Suprapubic skin (tissue), 4 donors: ENCODE measurements around the gene SLC9A9. TPM values are rescaled to one million over a fixed set of nuclear protein-coding genes. Genes with fewer than 3 reads are reported as not detected.
A peak's percentile ranks its signal among the peaks of the same experiment; 100 is the strongest.

Experiments
- DNase-seq, 2 donors: peaks; one replicate each; pipeline ENCODE4 v3.0.0-alpha.2; 2019; ENCODE audit warnings: low spot score in 2 of 2
- H3K27ac ChIP-seq: fragments of 200-600 bp; sonication (generic); one replicate; pipeline ENCODE4 v1.5.1; 2019
- H3K27me3 ChIP-seq: fragments of 200-600 bp; sonication (generic); one replicate; pipeline ENCODE4 v1.5.1; 2019
- H3K36me3 ChIP-seq: fragments of 200-600 bp; sonication (generic); one replicate; pipeline ENCODE4 v1.5.1; 2019
- H3K4me1 ChIP-seq: fragments of 200-600 bp; sonication (generic); one replicate; pipeline ENCODE4 v1.5.1; 2019
- H3K4me3 ChIP-seq: fragments of 200-600 bp; sonication (generic); one replicate; pipeline ENCODE4 v1.5.1; 2019; ENCODE audit warnings: mild to moderate bottlenecking
- H3K9me3 ChIP-seq: fragments of 200-600 bp; sonication (generic); one replicate; pipeline ENCODE4 v1.5.1; 2019
- EP300 ChIP-seq: sonication (generic); formaldehyde crosslinking; IDR thresholded peaks from one replicate; pipeline ENCODE4 v1.6.1; 2017; ENCODE audit warnings: antibody characterized with exemption
- POLR2A ChIP-seq, 2 donors: fragments of 450-650 bp; IDR thresholded peaks; one replicate each; pipeline ENCODE4 v1.6.1; 2017; ENCODE audit warnings: antibody characterized with exemption in 2 of 2, mild to moderate bottlenecking in 2 of 2, moderate library complexity in 2 of 2
- POLR2AphosphoS5 ChIP-seq, 3 donors: sonication (generic); formaldehyde crosslinking; IDR thresholded peaks; one replicate each; pipeline ENCODE4 v1.6.1; 2017; ENCODE audit warnings: antibody characterized with exemption in 3 of 3
- WGBS: methylation state at CpG from one replicate; pipeline ENCODE4 v1.1.5; 2018; 5-methylcytosine and 5-hydroxymethylcytosine counted together
- total RNA-seq, 4 donors: library from RNA; depleted of rRNA; stranded (reverse); fragments of >200 nt; gene quantifications; one replicate each; pipeline ENCODE4 v1.1.0, GENCODE V29; 2016
- TF ChIP-seq, protein P1 (sequence below), 2 donors: fragments of 200-600 bp in 1 of 2; fragments of 450-650 bp in 1 of 2; sonication (generic) in 1 of 2; IDR thresholded peaks; one replicate each; pipeline ENCODE4 v1.5.1; 2016 to 2019; ENCODE audit warnings: antibody characterized with exemption in 2 of 2, mild to moderate bottlenecking in 1 of 2, moderate library complexity in 1 of 2

Gene SLC9A9
- total RNA-seq, 4 donors from 2014 or later: 16.6 to 51.0 (median 30.0) TPM

GRCh38 chr3:143791386-143791785 lies 56.9 kb downstream of the SLC9A9 start:
- TF ChIP-seq, protein P1, sequence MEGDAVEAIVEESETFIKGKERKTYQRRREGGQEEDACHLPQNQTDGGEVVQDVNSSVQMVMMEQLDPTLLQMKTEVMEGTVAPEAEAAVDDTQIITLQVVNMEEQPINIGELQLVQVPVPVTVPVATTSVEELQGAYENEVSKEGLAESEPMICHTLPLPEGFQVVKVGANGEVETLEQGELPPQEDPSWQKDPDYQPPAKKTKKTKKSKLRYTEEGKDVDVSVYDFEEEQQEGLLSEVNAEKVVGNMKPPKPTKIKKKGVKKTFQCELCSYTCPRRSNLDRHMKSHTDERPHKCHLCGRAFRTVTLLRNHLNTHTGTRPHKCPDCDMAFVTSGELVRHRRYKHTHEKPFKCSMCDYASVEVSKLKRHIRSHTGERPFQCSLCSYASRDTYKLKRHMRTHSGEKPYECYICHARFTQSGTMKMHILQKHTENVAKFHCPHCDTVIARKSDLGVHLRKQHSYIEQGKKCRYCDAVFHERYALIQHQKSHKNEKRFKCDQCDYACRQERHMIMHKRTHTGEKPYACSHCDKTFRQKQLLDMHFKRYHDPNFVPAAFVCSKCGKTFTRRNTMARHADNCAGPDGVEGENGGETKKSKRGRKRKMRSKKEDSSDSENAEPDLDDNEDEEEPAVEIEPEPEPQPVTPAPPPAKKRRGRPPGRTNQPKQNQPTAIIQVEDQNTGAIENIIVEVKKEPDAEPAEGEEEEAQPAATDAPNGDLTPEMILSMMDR (IDR thresholded peaks at IDR 0.05): no peak
- TF ChIP-seq POLR2AphosphoS5 (IDR thresholded peaks at IDR 0.05) (no peak), EP300 (no peak), POLR2A (IDR thresholded peaks at IDR 0.05) (no peak)
- Histone ChIP-seq H3K4me3 (no peak overlapping the region), H3K36me3 (no peaks in the 10 kb centered on the region), H3K4me1 (peaks cover 9% of the 10 kb centered on the region), H3K27me3 (no peaks in the 10 kb centered on the region), H3K27ac (no peak overlapping the region), H3K9me3 (no peaks in the 10 kb centered on the region)
- DNase-seq: no peak
- 79% methylated on average over 2 of the region's 2 CpGs for WGBS

- Histone ChIP-seq H3K4me3 (peak overlapping the region; percentile 0), H3K27me3 (no peaks in the 10 kb centered on the region), H3K27ac (no peak overlapping the region), H3K4me1 (peaks cover 12% of the 10 kb centered on the region), H3K9me3 (no peaks in the 10 kb centered on the region), H3K36me3 (no peaks in the 10 kb centered on the region)
- WGBS: 30% methylated on average over 9 of the region's 9 CpGs
- DNase-seq: no peak
- TF ChIP-seq EP300: no peak
- TF ChIP-seq, protein P1 (IDR thresholded peaks at IDR 0.05): no peak
- no peak for TF ChIP-seq POLR2A (IDR thresholded peaks at IDR 0.05)
- no peak for TF ChIP-seq POLR2AphosphoS5 (IDR thresholded peaks at IDR 0.05)
These were observed 61.8 kb downstream of the SLC9A9 start for GRCh38 chr3:143786219-143787191.

GRCh38 chr3:143784446-143784845 lies 63.8 kb downstream of the SLC9A9 start:
- no peaks in the 10 kb centered on the region for H3K9me3 ChIP-seq
- H3K27me3 ChIP-seq: no peaks in the 10 kb centered on the region
- WGBS: 75% methylated on average over 1 of the region's 1 CpG
- no peak overlapping the region for H3K4me3 ChIP-seq
- TF ChIP-seq POLR2A (IDR thresholded peaks at IDR 0.05): no peak
- no peak for TF ChIP-seq EP300
- TF ChIP-seq, protein P1 (IDR thresholded peaks at IDR 0.05): no peak
- TF ChIP-seq POLR2AphosphoS5 (IDR thresholded peaks at IDR 0.05): no peak
- no peak overlapping the region for H3K27ac ChIP-seq
- peaks cover 12% of the 10 kb centered on the region for H3K4me1 ChIP-seq
- no peak for DNase-seq
- no peaks in the 10 kb centered on the region for H3K36me3 ChIP-seq

GRCh38 chr3:143783851-143784370 lies 64.4 kb downstream of the SLC9A9 start:
- WGBS: 79% methylated on average over 4 of the region's 4 CpGs
- no peak for TF ChIP-seq EP300
- TF ChIP-seq, protein P1 (IDR thresholded peaks at IDR 0.05): no peak
- no peak for TF ChIP-seq POLR2AphosphoS5 (IDR thresholded peaks at IDR 0.05)
- no peak for TF ChIP-seq POLR2A (IDR thresholded peaks at IDR 0.05)
- Histone ChIP-seq H3K9me3 (no peaks in the 10 kb centered on the region), H3K36me3 (no peaks in the 10 kb centered on the region), H3K4me1 (peaks cover 12% of the 10 kb centered on the region), H3K27me3 (no peaks in the 10 kb centered on the region), H3K4me3 (no peak overlapping the region), H3K27ac (no peak overlapping the region)
- no peak for DNase-seq

GRCh38 chr3:143775459-143775858 lies 72.8 kb downstream of the SLC9A9 start:
- 17% methylated on average over 4 of the region's 4 CpGs for WGBS
- H3K4me3 ChIP-seq: no peak overlapping the region

More at GRCh38 chr3:143775459-143775858, 72.8 kb downstream of the SLC9A9 start:
- Histone ChIP-seq H3K27ac (no peak overlapping the region), H3K9me3 (no peaks in the 10 kb centered on the region), H3K4me1 (peaks cover 3% of the 10 kb centered on the region), H3K36me3 (no peaks in the 10 kb centered on the region), H3K27me3 (no peaks in the 10 kb centered on the region)
- no peak for TF ChIP-seq POLR2AphosphoS5 (IDR thresholded peaks at IDR 0.05)
- TF ChIP-seq, protein P1 (IDR thresholded peaks at IDR 0.05): peak; percentile 20 to 39
- no peak for TF ChIP-seq EP300
- no peak for TF ChIP-seq POLR2A (IDR thresholded peaks at IDR 0.05)
- DNase-seq: no peak
